Measurements from ENCODE around the gene MGLL.

- TF ChIP-seq CTCF (IDR thresholded peaks at IDR 0.05; ENCODE audit: insufficient read depth, low read depth, low read length) (no peak), EZH2 (IDR thresholded peaks at IDR 0.05; ENCODE audit: insufficient read depth, low read length) (no peak)
These were observed 14.1 kb downstream of the MGLL start for GRCh38 chr3:127808197-127808596.
